Measurements from ENCODE around the gene SND1.

GRCh38 chr7:127996253-127997071, 344.5 kb downstream of the SND1 start:
- TF ChIP-seq POLR2A (IDR thresholded peaks at IDR 0.05) (no peak), CTCF (IDR thresholded peaks at IDR 0.05) (no peak), EP300 (IDR thresholded peaks at IDR 0.05) (no peak)
